ENCODE results near the gene UST. TPM values are rescaled to one million over a fixed set of nuclear protein-coding genes. Genes with fewer than 3 reads are reported as not detected.

The UST gene
- total RNA-seq, 1 experiment from 2014 or later = 32.1 TPM

DNA sequence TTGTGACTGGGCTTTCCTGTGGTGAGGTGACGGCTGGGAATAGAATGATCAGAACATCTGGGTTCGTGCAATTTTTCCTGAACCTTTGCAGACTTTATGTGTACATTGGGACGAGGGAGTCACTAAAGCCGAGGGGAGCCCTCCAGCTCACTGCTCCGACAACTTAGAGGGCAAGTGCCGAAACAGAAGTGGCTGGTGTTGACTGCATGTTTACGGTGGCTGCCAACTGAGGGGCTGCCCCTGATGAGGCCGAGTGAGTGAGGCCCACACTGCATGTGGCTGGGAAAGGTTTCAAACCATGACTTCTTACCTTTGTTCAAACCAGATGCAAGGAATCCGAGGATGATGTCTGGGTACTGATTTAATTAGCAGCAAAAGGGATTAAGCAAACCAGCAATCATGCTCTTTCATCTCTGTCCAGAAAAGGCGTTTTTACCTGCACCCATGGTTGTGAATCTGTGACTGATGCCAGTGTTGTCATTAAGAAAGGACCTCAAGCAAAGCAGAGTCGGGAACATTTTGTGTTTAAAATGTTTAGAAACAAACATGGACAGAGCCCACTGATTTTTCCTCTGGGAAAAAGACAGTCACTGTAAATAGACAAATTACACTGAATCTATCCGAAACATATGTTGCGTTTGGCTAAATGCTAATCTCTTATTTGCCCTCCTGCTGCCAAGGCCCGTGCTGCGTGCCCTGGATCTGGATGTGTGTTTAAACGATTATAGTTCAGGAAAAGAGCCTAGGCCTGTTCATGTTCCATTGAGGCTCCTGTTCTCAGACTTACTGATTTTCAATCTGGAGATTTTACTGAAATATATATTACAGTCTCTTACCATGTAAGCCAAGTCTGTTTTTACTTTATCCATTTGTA is 105.1 kb downstream of the UST start:
- no peak overlapping the region for H3K4me3 Mint-ChIP-seq
- CTCF ChIA-PET = no interaction called here
- DNase-seq (ENCODE audit: low spot score) = no peak

DNA sequence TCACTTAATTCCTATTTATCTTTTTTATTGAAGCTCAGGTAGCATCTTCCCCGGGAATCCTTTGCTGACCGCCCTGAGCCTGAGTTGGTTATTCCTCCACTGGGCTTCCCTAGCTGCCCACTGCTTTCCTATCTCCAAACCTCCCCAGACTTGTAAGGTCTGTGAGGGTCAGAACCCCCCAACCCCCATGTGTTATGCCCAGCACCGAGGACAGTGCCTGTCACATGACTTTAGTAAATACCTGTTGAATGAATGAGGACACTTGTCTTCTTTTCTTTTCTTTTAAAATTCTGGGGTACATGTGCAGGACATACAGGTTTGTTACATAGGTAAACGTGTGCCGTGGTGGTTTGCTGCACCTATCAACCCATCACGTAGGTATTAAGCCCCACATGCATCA is 105.9 kb downstream of the UST start:
- DNase-seq (ENCODE audit: low spot score) = no peak
- Mint-ChIP-seq H3K36me3 (no peaks in the 10 kb centered on the region; the same call in 1 of the 2 replicates), H3K27ac (no peak overlapping the region), H3K4me3 (no peak overlapping the region), H3K4me1 (peaks cover 74% of the 10 kb centered on the region), H3K27me3 (ENCODE audit: low read depth) (no peaks in the 10 kb centered on the region), H3K9me3 (no peaks in the 10 kb centered on the region)
- POLR2A ChIA-PET = no interaction called here
- ATAC-seq = no peak
- CTCF ChIA-PET = no interaction called here
- TF ChIP-seq RELA (CRISPR knock-in tag; IDR thresholded peaks at IDR 0.05; ENCODE audit: borderline replicate concordance) (no peak), ZNF396 (CRISPR knock-in tag; IDR thresholded peaks at IDR 0.05; ENCODE audit: borderline replicate concordance) (no peak), NFE2L1 (CRISPR knock-in tag; IDR thresholded peaks at IDR 0.05) (no peak), SP1 (CRISPR knock-in tag; conservative IDR thresholded peaks at IDR 0.05) (no peak), NFYB (CRISPR knock-in tag; conservative IDR thresholded peaks at IDR 0.05; ENCODE audit: low read depth) (no peak), ZNF121 (CRISPR knock-in tag; IDR thresholded peaks at IDR 0.05) (no peak), ZNF671 (CRISPR knock-in tag; IDR thresholded peaks at IDR 0.05) (no peak)
- TF ChIP-seq, protein P1, sequence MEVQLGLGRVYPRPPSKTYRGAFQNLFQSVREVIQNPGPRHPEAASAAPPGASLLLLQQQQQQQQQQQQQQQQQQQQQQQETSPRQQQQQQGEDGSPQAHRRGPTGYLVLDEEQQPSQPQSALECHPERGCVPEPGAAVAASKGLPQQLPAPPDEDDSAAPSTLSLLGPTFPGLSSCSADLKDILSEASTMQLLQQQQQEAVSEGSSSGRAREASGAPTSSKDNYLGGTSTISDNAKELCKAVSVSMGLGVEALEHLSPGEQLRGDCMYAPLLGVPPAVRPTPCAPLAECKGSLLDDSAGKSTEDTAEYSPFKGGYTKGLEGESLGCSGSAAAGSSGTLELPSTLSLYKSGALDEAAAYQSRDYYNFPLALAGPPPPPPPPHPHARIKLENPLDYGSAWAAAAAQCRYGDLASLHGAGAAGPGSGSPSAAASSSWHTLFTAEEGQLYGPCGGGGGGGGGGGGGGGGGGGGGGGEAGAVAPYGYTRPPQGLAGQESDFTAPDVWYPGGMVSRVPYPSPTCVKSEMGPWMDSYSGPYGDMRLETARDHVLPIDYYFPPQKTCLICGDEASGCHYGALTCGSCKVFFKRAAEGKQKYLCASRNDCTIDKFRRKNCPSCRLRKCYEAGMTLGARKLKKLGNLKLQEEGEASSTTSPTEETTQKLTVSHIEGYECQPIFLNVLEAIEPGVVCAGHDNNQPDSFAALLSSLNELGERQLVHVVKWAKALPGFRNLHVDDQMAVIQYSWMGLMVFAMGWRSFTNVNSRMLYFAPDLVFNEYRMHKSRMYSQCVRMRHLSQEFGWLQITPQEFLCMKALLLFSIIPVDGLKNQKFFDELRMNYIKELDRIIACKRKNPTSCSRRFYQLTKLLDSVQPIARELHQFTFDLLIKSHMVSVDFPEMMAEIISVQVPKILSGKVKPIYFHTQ (CRISPR knock-in tag; IDR thresholded peaks at IDR 0.05) = no peak
- TF ChIP-seq, protein P2, sequence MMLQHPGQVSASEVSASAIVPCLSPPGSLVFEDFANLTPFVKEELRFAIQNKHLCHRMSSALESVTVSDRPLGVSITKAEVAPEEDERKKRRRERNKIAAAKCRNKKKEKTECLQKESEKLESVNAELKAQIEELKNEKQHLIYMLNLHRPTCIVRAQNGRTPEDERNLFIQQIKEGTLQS (CRISPR knock-in tag; conservative IDR thresholded peaks at IDR 0.05) = no peak

More for the DNA sequence above, 105.1 kb downstream of the UST start:
- H3K36me3 Mint-ChIP-seq = no peaks in the 10 kb centered on the region; the same call in 1 of the 2 replicates
- peak; percentile 35 for ATAC-seq
- H3K27ac Mint-ChIP-seq = peak overlapping the region; percentile 79
- TF ChIP-seq SOX15 (CRISPR knock-in tag; IDR thresholded peaks at IDR 0.05) = no peak
- TF ChIP-seq HMGA2 (CRISPR knock-in tag; IDR thresholded peaks at IDR 0.05) = no peak
- no peak for TF ChIP-seq JUN (CRISPR knock-in tag; IDR thresholded peaks at IDR 0.05)
- TF ChIP-seq, protein P2 (CRISPR knock-in tag; conservative IDR thresholded peaks at IDR 0.05) = no peak
- no peak for TF ChIP-seq SP1 (CRISPR knock-in tag; conservative IDR thresholded peaks at IDR 0.05)
- TF ChIP-seq, protein P3, sequence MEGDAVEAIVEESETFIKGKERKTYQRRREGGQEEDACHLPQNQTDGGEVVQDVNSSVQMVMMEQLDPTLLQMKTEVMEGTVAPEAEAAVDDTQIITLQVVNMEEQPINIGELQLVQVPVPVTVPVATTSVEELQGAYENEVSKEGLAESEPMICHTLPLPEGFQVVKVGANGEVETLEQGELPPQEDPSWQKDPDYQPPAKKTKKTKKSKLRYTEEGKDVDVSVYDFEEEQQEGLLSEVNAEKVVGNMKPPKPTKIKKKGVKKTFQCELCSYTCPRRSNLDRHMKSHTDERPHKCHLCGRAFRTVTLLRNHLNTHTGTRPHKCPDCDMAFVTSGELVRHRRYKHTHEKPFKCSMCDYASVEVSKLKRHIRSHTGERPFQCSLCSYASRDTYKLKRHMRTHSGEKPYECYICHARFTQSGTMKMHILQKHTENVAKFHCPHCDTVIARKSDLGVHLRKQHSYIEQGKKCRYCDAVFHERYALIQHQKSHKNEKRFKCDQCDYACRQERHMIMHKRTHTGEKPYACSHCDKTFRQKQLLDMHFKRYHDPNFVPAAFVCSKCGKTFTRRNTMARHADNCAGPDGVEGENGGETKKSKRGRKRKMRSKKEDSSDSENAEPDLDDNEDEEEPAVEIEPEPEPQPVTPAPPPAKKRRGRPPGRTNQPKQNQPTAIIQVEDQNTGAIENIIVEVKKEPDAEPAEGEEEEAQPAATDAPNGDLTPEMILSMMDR (IDR thresholded peaks at IDR 0.05) = no peak
- TF ChIP-seq, protein P4, sequence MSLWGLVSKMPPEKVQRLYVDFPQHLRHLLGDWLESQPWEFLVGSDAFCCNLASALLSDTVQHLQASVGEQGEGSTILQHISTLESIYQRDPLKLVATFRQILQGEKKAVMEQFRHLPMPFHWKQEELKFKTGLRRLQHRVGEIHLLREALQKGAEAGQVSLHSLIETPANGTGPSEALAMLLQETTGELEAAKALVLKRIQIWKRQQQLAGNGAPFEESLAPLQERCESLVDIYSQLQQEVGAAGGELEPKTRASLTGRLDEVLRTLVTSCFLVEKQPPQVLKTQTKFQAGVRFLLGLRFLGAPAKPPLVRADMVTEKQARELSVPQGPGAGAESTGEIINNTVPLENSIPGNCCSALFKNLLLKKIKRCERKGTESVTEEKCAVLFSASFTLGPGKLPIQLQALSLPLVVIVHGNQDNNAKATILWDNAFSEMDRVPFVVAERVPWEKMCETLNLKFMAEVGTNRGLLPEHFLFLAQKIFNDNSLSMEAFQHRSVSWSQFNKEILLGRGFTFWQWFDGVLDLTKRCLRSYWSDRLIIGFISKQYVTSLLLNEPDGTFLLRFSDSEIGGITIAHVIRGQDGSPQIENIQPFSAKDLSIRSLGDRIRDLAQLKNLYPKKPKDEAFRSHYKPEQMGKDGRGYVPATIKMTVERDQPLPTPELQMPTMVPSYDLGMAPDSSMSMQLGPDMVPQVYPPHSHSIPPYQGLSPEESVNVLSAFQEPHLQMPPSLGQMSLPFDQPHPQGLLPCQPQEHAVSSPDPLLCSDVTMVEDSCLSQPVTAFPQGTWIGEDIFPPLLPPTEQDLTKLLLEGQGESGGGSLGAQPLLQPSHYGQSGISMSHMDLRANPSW (CRISPR knock-in tag; conservative IDR thresholded peaks at IDR 0.05; ENCODE audit: low read depth) = no peak
- no peak for TF ChIP-seq TEAD4 (CRISPR knock-in tag; IDR thresholded peaks at IDR 0.05)
- no peak for TF ChIP-seq TEAD1 (CRISPR knock-in tag; IDR thresholded peaks at IDR 0.05)
- TF ChIP-seq FOXK1 (CRISPR knock-in tag; IDR thresholded peaks at IDR 0.05) = no peak
- TF ChIP-seq NR2C2 (CRISPR knock-in tag; IDR thresholded peaks at IDR 0.05) = no peak
- TF ChIP-seq NFYB (CRISPR knock-in tag; conservative IDR thresholded peaks at IDR 0.05; ENCODE audit: low read depth) = no peak
- TF ChIP-seq KAT7 (CRISPR knock-in tag; IDR thresholded peaks at IDR 0.05; ENCODE audit: borderline replicate concordance) = no peak
- no peak for TF ChIP-seq GTF2I (CRISPR knock-in tag; conservative IDR thresholded peaks at IDR 0.05)
- TF ChIP-seq, protein P5, sequence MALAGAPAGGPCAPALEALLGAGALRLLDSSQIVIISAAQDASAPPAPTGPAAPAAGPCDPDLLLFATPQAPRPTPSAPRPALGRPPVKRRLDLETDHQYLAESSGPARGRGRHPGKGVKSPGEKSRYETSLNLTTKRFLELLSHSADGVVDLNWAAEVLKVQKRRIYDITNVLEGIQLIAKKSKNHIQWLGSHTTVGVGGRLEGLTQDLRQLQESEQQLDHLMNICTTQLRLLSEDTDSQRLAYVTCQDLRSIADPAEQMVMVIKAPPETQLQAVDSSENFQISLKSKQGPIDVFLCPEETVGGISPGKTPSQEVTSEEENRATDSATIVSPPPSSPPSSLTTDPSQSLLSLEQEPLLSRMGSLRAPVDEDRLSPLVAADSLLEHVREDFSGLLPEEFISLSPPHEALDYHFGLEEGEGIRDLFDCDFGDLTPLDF (CRISPR knock-in tag; IDR thresholded peaks at IDR 0.05) = no peak
- no peak for TF ChIP-seq TCF7 (CRISPR knock-in tag; IDR thresholded peaks at IDR 0.05; ENCODE audit: low read depth)
- no peak for TF ChIP-seq IRF2 (CRISPR knock-in tag; IDR thresholded peaks at IDR 0.05; ENCODE audit: borderline replicate concordance, low read depth)
- TF ChIP-seq RORB (CRISPR knock-in tag; IDR thresholded peaks at IDR 0.05) = no peak
- no peak for TF ChIP-seq ETV6 (CRISPR knock-in tag; IDR thresholded peaks at IDR 0.05)
- TF ChIP-seq, protein P1 (CRISPR knock-in tag; IDR thresholded peaks at IDR 0.05) = no peak
- H3K27me3 Mint-ChIP-seq (ENCODE audit: low read depth) = no peaks in the 10 kb centered on the region
- POLR2A ChIA-PET = no interaction called here
- peaks cover 75% of the 10 kb centered on the region for H3K4me1 Mint-ChIP-seq
- no peaks in the 10 kb centered on the region for H3K9me3 Mint-ChIP-seq

Measured in WTC11 (cell line).